Activated CD4-positive, CD25-positive, alpha-beta regulatory T cell (primary cell): Measurements from ENCODE around the gene TNKS1BP1.
"Not testable (repeated sequence)": the region's sequence is repeated elsewhere in the genome, so short reads cannot be mapped to it uniquely, and the experiment has no call there.

Experiments
- DNase-seq, 4 experiments: peaks; one replicate each; lab custom pipeline; 2025; lab: John Stamatoyannopoulos, UW

The TNKS1BP1 gene

DNA sequence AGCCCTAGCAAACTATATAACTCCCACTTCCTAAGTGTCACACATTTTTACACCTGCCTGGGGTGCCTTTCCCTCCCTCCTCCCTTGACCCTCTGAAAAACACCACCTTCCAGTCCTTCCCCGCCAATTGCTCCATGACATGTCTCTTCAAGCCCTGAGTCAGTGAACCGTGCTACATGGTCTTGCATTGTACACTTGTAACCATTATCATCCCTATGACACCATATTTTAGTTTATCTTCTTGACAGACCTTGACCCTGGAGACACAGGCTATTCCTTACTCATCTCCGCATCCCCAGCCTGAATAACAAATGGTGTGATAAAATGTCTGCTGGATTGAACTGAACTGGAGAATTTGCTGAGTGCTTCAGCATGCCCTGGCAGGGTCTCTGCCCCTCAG lies 36.9 kb downstream of the TNKS1BP1 start:
- no peak for DNase-seq

DNA sequence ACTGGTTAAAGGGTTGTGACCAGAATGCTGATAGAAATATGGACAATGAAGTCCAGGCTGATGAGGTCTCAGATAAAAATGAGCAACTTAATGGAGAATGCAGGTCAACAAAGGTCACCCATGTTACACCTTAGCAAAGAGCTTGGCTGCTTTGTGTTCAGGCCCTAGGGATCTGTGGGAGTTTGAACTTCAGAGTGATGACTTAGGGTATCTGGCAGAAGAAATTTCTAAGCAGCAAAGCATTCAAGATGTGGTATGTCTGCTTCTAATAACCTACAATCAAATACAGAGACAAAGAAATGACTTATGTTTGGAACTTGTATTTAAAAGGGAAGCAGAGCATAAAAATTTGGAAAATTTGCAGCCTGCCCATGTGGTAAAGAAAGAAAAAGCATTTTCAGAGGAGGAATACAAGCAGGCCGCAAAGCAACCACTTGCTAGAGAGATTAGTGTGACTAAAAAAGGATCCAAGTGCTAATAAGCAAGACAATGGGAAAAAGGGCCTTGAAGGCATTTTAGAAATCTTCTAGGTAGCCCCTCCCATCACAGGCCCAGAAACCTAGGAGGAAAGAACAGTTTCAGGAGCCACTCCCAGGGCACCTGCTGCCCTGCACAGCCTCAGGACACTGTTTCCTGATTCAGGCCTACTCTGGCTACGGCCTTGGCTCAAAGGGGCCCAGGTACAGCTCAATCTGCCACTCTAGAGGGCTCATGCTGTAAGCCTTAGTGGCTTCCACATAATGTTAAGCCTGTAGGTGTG lies 41.3 kb downstream of the TNKS1BP1 start:
- no peak for DNase-seq

DNA sequence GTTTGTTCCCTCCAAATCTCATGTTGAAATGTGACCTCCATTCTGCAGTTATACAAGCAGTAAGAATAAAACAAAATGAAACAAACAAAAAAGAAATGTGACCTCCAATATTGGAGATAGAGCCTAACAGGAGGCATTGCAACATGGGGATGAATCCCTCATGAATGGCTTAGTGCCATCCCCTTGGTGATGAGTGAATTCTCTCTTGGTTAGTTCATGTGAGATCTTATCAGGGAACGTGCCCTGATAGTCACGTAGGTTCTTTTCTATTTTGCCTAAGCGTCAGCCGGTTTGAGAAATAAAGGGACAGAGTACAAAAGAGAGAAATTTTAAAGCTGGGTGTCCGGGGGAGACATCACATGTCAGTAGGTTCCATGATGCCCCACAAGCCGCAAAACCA lies 43.2 kb downstream of the TNKS1BP1 start:
- DNase-seq, result not testable (repeated sequence)

DNA sequence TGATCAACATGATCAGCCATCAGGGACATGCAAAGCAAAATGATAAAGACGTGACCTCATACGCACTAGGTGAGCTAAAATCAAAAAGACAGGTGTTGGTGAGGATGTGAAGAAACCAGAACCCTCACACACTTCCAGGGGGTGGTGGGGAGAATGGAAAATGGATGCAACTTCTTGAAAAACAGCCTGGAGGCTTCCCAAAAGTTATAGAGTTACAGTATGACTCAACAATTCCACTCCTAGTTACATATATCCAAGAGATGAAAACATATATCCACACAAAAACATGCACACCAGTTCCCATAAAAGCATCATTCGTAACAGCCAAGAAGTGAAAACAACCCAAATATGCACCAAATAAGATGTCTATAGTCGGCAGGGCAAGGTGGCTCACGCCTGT lies 45.6 kb downstream of the TNKS1BP1 start:
- no peak for DNase-seq

DNA sequence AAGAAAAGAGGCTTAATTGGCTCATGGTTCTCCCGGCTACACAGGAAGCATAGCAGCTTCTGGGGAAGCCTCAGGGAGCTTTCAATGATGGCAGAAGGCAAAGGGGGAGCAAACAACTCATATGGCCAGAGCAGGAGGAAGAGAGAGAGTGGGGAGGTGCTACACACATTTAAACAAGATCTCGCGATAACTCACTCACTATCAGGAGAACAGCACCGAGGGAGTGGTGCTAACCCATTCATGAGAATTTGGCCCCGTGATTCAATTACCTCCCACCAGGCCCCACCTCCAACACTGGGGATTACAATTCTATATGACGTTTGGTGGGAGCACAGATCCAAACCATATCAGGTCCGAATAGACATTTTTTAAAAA lies 46.0 kb downstream of the TNKS1BP1 start:
- DNase-seq, result no peak

DNA sequence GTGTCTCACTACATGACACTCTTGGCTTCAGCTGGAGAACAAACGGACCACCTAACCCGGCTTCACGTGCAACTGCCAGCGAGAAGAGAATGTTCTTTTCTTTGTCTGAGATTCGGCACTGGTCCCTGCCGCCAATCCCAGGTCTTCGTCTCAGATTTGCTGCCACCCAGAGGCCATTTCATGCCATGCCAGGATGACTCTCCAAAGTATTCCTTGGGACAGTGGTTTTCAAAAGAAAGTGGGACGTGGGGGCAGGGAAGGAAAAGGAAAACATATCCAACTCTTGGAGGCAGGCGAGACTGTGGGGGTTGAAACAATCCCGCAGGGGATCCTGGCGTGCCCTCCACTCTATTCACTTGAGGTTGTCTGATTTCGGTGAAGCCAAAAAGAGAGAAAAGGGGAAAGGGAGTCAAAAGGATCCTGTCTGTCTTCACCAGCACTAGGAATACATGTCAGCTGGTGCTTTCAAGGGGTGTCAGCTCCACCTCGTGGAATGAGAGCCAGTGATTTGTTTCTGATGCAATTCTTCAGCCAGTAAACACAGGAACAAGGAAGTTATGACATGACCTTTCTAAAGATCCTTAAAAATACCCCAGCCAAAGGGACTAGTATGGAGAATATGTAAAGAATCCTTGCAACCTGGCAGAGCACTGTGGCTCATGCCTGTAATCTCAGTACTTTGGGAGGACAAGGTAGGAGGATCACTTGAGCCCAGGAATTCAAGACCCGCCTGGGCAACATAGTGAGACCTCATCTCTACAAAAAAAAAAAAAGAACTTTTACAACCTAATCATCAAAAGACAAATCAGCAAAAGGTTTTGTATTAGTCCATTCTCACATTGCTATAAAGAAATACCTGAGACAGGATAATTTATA lies 46.7 kb downstream of the TNKS1BP1 start:
- DNase-seq, result peak in 1 of 4 experiments; percentile 6

DNA sequence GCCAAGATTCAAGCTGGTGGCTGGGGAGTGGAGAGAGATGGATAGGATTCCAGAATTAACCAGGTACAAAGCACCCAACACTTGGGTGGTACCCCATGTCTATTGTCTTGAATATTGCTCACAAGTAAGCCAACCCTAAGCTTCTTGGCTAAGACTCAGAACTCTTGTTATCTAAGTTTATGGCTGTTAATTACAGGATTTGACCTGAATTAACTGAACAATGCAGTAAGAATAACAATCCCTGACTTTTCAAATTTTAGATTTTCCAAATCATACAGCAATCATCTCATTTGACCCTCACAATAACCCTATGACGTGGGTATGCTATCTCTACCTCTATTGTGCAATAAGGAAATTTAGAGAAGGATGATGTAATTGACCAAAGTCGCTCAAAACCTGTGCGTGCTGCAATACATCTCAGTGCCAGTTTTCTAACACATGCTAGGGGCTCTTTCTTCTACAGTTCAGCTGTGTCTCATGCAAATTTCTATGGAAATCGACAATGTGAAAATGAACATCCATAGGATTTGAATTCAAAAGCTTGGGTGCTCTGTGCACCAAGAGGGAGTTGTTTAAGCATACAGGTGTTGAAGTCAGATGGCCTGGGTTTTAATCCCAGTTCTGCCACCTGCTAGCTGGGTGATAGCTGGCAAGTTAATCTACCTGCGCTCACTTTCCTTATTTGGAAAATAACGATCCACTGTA lies 47.6 kb downstream of the TNKS1BP1 start:
- DNase-seq, result no peak

DNA sequence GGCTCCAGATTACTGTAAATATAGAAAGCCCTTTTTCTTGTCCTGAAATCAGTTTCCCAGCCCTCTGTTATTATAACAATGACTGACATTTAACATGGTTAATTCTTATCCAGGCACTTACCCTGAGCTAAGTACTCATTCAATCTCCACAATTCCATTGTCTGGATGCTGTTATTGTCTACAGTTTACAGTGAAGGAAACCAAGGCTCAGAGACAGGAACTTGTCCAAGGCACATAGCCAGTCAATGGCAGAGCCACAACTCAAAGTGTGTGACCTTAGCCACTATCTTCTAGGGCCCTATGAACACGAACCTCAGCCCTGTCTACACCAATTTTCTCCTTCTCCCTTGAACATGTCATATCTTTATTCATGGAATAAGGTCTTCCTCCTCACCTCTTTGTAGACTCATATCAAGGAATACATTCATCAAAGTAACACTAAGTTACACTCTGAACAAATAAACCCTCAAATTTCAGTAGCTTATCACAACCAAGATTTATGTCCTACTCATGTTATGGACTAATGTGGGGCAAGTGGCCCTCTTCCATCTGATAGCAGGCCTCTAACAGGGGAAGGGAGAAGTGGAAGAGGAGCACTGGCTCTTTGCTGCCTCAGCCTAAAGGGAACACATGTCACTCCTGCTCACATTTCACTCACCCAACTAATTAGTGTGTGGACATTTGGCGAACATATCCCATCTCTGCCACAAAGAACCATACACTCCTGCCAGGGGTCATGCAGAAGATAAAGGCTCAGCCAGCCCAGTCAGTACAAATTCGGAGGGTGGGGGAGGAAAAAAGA lies 48.4 kb downstream of the TNKS1BP1 start:
- DNase-seq, result no peak

DNA sequence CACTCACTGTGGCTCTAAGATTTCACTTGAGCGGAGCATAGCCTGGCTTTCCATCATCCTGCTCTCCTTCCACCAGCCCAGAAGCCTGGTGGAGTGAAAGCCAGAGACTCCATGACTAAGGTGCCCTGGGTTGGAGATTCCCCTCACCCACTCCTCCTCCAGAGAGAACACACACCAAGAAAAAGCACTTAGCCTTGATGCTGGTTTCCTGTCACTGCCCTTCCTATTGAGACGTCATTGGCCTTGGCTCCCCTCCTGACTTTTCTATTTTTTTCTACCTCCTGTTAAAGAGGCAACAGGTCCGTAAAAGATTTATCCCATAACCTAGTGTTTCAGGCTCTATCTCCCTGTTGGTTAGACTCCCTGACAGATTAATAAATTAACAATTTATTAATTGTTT lies 49.2 kb downstream of the TNKS1BP1 start:
- no peak for DNase-seq

DNA sequence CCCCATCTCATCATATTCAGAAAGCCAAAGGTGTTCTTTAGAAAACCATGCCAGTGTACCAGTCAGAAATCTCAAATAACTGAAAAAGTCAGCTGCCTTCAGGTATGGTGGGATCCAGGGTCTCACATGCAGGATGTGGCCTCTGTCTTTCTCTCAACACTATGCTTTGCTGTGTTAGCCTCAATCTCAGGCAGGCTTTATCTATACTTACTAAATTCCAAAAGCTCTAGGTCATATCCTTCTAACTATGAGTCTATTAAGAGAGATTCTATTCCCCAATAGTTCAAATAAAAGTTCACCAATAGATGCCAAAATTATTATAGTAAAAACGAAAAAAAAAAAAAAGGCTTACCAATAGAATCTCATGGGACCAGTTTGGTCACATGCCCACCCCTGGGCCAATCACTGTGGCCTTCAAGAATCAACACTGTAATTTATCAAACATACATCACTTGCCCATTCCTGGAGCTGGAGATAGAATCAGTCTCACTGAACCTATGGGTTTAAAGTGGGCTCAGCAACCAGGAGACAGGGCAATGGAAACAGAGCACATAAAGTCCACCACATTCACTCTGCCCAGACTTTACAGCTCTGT lies 49.8 kb downstream of the TNKS1BP1 start:
- DNase-seq, result no peak

DNA sequence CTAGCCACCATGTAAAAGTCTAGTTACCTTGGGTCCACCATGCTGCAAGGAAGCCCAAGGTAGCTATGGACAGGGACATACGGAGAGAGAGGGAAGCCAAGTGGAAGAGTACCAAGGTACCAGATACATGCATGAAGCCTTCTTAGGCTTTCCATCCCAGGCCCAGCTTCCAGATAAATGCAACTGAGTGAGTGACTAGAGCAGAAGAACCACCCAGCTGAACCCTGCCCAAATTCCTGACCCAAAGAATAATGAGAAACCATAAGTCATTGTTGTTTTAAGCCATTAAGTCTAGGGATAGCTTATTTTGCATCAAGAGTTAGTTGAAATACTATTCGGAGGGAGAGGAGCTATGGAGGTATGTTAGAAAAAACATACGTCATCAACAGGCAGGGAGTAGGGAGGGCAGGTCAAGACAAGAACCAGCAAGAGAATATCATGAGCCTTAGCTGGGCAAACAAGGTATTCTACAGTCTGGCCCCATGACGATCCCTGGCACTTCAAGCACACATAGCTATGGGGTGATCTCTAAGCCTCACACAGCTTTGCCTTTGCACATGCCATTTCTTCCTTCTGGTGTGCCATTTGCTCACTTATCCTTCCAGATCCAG lies 51.2 kb downstream of the TNKS1BP1 start:
- DNase-seq, result no peak

DNA sequence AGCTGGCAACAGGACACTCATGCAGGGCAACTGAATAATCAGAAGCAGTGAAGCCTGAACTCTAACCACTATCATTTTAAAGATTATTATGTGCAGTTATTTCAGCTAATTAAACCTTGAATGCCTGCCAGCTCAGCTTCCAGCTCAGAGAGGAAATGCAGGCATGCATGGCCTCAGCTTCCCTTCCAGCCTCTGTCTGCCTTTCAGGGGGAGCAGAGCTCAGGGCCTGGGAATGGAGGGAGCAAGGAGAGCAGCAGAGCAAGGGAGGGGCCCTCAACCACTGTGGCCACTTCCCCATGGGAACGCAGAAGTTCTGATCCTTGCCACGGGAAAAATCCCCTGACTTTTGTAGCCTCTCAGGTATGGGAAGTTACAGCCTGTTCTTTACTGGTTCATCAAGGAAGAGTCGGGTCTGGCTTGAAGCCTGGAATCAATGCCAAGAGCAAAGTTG lies 55.2 kb downstream of the TNKS1BP1 start:
- no peak for DNase-seq

DNA sequence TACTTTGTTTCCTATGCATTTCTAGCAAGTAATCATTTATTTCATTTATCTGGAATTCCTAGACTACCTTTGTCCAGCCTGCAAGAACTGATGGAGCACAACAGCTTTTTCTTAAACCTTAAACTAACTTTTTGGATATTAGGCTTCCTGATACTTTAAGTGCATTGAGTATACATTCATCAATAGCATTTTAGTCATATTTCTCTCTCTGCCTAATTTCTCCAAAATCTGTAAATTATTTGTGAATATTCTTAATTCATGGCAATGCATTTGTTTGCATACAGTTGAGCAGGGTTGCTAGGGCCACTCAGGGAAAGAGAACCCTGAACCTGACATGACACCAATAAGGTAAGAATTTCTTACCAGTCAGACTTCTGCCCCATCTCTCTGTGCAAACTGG lies 58.6 kb downstream of the TNKS1BP1 start:
- no peak for DNase-seq

DNA sequence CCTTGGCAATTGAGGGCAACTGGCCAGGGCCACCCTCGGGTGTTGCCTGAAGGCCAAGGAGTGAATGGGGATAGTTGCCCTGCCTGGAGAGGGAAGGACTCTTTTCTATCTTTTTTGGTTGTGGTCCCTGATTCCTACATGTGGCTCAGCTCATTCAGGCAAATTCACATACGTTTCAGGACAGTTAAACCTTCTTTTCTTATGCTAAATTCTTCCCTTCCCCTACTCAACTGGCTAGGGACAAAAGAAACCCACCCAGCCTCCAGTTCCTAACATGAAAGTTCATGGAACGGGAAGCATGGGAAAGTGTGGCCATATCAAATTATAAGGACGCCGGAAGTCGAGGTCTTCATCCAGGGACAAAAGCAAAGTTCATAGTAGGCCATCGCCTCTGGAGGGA lies 61.4 kb downstream of the TNKS1BP1 start:
- DNase-seq, result no peak

DNA sequence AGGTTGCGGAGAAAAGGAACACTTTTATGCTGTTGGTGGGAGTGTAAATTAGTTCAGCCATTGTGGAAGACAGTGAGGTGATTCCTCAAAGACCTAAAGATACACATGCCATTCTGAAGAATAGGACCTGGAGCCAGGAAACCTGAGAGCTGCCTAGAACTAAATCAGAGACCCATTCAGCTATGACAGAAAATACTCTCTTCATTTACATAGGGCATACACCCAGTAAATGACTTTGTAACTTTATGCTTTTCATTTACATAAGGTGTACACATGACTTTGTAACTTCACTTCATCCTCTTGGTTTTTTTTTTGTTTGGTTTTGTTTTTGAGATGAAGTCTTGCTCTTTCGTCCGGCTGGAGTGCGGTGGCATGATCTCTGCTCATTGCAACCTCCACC lies 62.6 kb downstream of the TNKS1BP1 start:
- DNase-seq, result no peak

DNA sequence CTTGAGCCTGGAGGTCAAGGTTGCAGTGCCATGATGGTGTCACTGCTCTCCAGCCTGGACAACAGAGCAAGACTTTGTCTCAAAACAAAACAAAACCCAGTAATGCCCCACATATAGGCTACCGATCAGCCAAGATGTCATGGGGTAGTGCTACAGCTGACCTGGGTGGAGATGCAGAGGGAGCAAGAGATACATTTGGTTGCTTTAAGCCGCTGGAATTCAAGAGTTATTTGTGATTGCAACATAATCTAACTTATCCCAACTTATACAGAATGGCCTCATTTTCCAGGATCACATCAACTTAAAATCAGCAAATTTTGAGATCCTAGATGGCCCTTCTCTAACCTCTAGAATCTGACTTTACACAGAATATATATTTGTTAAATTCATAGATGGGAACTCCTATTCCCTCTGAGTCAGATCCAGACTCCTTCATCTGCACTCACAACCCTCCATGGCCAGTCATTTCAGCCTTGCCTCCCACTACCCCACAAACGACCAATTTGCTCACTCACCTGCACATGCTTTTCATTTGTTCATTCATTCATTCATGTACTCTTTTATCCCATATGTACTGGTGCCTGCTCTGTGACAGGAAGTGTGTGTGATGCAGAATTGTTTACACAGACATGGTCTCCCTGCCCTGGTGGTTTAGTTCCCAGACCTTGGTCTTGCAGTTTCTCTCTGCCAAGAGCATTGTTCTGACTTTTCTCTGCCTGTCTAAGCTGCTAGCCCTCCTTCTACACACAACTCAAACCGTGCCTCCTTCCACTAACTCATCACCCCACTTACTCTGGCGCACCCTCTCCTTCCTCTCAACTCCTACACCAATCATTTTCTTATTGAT lies 63.6 kb downstream of the TNKS1BP1 start:
- no peak for DNase-seq

DNA sequence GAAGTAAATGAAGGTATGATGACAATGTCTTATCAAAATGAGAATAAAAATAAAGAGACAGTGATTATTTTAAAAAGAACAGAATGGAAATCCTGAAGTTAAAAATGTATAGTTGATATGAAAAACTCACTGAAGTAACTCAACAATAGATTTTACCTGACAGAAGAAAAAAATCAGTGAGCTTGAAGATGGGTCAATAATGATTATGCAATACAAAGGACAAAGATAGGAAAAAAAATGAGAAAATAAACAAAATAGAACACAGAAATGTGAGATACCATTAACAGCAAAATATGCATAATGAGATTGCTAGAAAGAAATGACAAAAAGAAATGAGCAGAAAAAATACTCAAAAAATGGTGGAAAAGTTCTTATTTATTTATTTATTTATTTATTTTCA lies 68.6 kb downstream of the TNKS1BP1 start:
- no peak for DNase-seq

DNA sequence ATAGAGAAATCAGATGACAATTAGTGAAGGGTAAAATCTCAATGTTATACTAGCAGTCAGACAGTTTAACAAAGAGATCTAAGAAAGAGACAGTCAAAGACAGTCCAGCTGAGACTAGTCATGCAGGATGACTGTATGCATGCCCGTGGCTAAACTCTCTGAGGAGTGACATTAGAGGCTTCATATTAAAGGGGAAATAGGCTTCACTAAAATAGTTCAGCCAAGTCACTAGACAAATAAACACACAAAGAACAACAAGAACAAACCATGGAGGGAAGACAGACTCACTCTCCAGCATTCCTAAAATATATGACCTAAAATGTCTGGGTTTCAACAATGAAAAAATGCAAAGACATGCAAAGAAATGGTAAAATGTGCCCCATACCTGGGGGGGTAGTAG lies 69.1 kb downstream of the TNKS1BP1 start:
- no peak for DNase-seq

DNA sequence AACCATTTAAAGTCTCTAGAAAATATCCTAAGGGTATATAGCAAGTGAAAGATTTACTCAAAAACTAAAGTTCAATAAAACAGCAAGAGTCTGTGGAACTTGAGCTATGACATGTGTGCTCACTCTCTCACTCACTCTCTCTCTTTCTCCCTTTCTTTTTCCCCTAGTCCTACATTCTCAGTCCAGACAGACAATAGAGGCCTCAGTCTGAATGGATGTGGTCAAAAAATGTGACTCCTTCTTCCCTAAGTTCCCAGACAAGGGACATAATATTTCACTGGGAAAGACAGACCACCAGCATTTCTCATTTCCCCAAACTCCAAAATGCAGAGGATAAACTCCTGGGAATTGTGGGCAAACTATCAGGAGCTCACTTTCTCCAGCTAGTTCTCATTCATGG lies 70.1 kb downstream of the TNKS1BP1 start:
- no peak for DNase-seq

DNA sequence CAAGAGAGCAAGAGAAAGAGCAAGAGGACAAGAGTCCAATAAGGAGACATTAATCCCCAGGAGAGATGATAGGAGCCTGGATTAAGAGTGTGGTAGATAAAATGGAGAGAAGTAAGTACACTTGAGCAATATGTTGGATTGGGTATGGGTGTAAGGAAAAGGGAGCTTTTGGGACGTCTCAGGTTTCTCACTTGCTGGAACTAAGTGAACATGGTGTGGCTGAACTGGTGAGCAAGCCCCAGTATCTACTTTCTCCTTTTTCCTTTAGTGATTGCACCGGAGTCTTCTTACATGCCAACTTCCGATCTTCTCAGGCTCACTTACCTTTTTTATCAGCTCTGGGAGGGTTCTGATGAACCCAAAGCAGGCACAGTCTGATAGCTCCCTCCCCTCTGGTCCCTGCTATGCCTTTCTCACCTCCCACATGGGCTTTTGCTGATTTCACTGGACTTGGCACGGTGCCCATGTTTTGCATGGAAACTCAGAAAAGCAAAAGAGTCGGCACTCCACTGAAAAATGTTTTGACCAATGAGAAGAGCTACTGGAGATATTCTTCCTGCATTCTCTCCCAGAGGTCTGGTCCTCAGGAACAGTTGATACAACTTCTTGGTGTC lies 73.2 kb downstream of the TNKS1BP1 start:
- no peak for DNase-seq
